ENCODE measurements around the gene MLC1. TPM values are rescaled to one million over a fixed set of nuclear protein-coding genes. Genes with fewer than 3 reads are reported as not detected.

MLC1 gene
- total RNA-seq, 1 donor from 2014 or later: 0.32 TPM

- H3K9me3 ChIP-seq: no peaks in the 10 kb centered on the region
- no peak for TF ChIP-seq CTCF (IDR thresholded peaks at IDR 0.05)
- no peaks in the 10 kb centered on the region for H3K4me1 ChIP-seq
- H3K27me3 ChIP-seq: peaks cover 7% of the 10 kb centered on the region
- no peak for DNase-seq (ENCODE audit: low spot score in 2 of 2)
- H3K36me3 ChIP-seq: no peaks in the 10 kb centered on the region
- intact Hi-C loops (cut with DNase I): no loop called here
- H3K27ac ChIP-seq: no peak overlapping the region
- no peak overlapping the region for H3K4me3 ChIP-seq
Observed at GRCh38 chr22:50019316-50019715, 65.9 kb downstream of the MLC1 start.

GRCh38 chr22:50018608-50019285 lies 66.5 kb downstream of the MLC1 start:
- H3K27me3 ChIP-seq: peaks cover 12% of the 10 kb centered on the region
- no peaks in the 10 kb centered on the region for H3K36me3 ChIP-seq
- H3K27ac ChIP-seq: no peak overlapping the region
- TF ChIP-seq CTCF (IDR thresholded peaks at IDR 0.05): no peak
- H3K4me3 ChIP-seq: no peak overlapping the region
- H3K4me1 ChIP-seq: no peaks in the 10 kb centered on the region
- intact Hi-C loops (cut with DNase I): no loop called here
- no peak for DNase-seq (ENCODE audit: low spot score in 2 of 2)
- no peaks in the 10 kb centered on the region for H3K9me3 ChIP-seq

GRCh38 chr22:50017701-50018224 lies 67.5 kb downstream of the MLC1 start:
- intact Hi-C loops (cut with DNase I): no loop called here
- no peak for DNase-seq (ENCODE audit: low spot score in 2 of 2)

GRCh38 chr22:50016988-50017700 lies 68.1 kb downstream of the MLC1 start:
- no peaks in the 10 kb centered on the region for H3K9me3 ChIP-seq

More at GRCh38 chr22:50017701-50018224, 67.5 kb downstream of the MLC1 start:
- Histone ChIP-seq H3K36me3 (no peaks in the 10 kb centered on the region), H3K27me3 (peaks cover 12% of the 10 kb centered on the region), H3K27ac (no peak overlapping the region), H3K9me3 (no peaks in the 10 kb centered on the region), H3K4me1 (no peaks in the 10 kb centered on the region), H3K4me3 (no peak overlapping the region)
- no peak for TF ChIP-seq CTCF (IDR thresholded peaks at IDR 0.05)

More at GRCh38 chr22:50016988-50017700, 68.1 kb downstream of the MLC1 start:
- intact Hi-C loops (cut with DNase I): no loop called here
- no peak for TF ChIP-seq CTCF (IDR thresholded peaks at IDR 0.05)
- Histone ChIP-seq H3K27me3 (peaks cover 12% of the 10 kb centered on the region), H3K4me3 (no peak overlapping the region), H3K27ac (no peak overlapping the region), H3K36me3 (no peaks in the 10 kb centered on the region), H3K4me1 (no peaks in the 10 kb centered on the region)
- no peak for DNase-seq (ENCODE audit: low spot score in 2 of 2)
